Skin of body (tissue), 2 donors: ENCODE data around the gene FARP2. TPM values are rescaled to one million over a fixed set of nuclear protein-coding genes. Genes with fewer than 3 reads are reported as not detected.

Experiments used
- DNase-seq: peaks from one replicate; lab custom pipeline; 2025; lab: John Stamatoyannopoulos, UW
- total RNA-seq: library from RNA; depleted of rRNA; stranded (reverse); fragments of >200 nt; gene quantifications from one replicate; pipeline ENCODE4 v1.2.3, GENCODE V29; 2014

The FARP2 gene
- total RNA-seq, 1 donor from 2014 or later = 52.6 TPM

DNA sequence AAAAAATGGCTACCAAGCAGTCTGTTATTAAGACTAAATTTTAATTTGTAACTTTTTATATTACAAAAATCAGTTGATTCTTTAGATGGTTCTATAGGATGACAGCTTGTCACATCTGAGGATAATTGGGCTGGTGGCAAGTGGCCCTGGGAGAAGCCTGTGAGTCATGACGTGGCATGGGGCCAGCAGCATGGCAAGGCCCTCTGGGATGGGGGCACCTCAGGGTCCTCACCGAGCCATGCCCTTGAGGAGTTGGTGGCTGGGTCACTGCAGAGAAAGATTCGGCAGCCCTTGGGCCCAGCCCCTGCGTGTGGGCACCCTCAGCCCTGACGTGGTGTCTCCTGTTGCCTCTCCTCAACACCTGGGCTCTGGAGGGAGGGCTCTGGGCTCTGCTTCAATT lies 102.6 kb downstream of the FARP2 start:
- DNase-seq = no peak

DNA sequence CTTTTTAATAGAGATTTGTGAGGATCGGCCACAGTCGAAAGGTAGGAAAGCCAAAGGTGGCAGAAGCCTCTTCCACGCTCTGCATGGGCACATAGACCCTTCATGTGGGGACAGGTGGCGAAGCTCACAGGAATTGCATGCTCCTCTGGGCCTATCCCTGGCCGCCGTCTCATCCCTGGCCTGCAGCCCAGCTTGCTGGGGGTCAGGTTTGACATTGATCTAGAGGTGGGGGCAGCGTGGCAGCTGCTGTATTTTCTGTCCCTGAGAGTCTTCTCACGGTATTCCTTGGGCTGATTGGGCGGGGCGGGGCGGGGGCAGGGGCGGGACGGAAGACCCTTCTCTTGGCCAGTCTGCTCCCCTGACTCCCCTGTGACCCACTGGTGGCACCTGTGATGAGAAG lies 103.4 kb downstream of the FARP2 start:
- DNase-seq = no peak

- DNase-seq = no peak
Measured at GRCh38 chr2:241460631-241461030, 104.5 kb downstream of the FARP2 start.

DNA sequence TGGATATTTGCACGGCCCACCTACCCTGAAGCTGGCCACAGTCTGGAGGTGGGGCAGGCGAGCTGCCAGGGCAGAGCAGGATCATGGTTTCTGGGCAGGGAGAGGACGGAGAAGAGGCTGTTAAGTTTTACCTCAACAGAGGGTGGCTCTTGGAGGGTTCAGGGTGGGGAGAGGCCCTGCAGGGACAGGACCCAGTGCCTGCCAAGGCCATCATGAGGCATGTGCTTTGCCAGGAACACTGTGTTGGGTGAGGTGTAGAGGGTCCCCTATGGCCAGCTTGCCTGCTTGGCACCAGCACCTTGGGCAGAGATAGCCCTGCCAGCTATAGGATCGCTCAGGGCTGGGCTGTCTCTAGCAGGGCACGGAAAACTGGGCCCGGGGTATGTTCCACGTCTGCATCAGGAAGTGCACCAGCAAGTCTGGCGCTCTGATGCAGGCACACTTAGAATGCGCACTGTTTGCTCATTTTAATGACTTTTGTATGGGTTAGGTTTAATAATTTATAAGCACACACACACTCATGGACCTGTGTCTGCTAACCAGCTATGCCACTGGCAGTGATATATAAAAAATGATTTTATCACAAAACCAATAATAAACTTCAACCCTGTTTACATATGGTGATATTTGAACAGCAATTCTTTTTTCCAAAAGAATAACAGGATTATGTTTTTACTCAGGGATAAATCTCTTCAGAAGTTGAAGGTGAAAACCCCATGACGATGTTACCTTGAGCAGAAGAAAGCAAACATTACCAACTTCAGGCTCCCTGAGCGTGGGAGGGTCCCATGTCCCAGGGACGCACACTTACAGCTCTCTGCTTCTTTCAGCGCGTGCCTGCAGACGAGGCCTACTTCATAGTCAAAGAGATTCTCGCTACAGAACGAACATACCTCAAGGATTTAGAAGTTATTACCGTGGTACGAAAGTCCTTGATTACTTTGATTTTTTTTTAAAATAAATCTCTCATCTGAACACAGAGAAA lies 105.9 kb downstream of the FARP2 start:
- DNase-seq = no peak

GRCh38 chr2:241463276-241464135 lies 107.4 kb downstream of the FARP2 start:
- DNase-seq = no peak

DNA sequence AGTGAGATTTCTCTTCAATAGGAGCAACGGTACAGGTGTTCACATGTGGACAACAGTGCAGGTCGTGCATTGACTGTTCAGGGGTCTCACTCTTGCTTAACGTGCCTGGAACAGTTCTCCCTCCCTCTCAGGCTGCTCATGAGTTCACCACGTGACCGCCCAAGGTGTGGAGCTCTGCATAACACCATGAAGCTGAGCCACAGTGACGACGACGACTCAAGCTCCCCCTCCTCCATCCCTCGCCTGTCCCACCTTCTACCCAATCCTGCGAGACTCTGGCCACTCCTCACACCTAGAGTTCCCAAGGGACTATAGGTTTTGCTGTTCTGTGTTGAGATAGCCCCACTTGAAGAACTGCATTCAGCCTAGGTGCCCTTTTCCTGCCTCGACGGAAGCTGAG lies 109.5 kb downstream of the FARP2 start:
- no peak for DNase-seq

DNA sequence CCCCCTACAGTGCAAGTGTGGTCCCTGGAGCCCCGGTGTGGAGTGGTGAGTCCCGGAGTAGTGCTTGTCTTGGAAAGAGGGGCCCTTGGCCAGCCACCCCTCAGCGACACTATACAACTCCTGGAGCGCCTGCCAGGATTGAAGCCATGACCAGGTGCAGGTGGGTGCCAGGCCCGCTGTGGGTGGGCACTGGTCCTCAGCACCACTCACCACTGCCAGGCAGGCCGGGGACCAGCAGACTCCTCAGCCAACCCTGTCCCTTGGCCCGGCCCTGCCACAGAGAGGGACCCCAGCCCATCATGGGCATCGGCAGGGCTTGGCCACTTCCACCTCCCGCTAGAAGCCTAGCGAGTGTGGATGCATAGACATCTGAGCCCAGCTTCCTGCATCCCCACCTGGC lies 110.1 kb downstream of the FARP2 start:
- no peak for DNase-seq

GRCh38 chr2:241467777-241468475 lies 111.8 kb downstream of the FARP2 start:
- no peak for DNase-seq

- DNase-seq = no peak
Measured at GRCh38 chr2:241468476-241468781, 112.3 kb downstream of the FARP2 start.

DNA sequence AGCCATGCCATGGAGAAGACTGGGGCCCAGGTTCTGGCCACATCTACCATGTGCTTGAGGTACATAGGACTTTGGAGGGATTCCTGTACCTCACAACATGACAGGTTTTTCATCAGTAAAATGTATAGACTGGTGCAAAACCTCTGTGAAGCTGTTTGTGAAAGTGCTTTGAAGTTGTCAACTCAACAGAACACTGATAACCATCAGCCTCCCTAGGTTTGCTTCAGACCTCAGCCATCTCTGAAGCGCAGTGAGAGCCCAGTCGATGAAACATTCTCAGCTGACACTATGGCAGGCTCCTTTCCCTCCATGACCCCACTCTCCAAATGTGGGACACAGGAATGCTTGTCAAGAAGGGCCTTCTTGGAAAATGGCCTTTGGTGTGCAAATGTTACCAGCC lies 113.7 kb downstream of the FARP2 start:
- DNase-seq = no peak

DNA sequence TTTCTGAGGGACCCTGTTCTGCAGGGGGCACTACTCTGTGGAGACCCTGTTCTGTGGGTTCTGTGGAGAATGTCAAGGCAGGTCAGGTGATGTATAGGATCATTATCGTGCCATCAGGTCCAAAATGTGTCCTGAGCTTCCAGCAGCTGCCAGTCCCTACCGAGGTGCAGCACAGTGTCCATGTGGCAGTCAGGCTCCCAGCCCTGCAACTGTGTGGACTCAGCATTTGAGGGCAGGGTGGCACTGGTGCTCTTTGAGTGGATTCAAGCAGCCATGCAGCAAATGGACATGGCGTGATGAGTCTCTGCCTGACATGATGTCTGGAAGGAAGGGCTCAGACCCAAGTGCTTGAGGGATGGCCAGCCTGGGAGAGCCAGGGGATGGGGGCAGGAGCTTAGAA lies 117.3 kb downstream of the FARP2 start:
- no peak for DNase-seq

- no peak for DNase-seq
Measured at GRCh38 chr2:241475267-241475666, 119.2 kb downstream of the FARP2 start.

- DNase-seq = no peak
Measured at GRCh38 chr2:241478166-241478565, 122.1 kb downstream of the FARP2 start.

DNA sequence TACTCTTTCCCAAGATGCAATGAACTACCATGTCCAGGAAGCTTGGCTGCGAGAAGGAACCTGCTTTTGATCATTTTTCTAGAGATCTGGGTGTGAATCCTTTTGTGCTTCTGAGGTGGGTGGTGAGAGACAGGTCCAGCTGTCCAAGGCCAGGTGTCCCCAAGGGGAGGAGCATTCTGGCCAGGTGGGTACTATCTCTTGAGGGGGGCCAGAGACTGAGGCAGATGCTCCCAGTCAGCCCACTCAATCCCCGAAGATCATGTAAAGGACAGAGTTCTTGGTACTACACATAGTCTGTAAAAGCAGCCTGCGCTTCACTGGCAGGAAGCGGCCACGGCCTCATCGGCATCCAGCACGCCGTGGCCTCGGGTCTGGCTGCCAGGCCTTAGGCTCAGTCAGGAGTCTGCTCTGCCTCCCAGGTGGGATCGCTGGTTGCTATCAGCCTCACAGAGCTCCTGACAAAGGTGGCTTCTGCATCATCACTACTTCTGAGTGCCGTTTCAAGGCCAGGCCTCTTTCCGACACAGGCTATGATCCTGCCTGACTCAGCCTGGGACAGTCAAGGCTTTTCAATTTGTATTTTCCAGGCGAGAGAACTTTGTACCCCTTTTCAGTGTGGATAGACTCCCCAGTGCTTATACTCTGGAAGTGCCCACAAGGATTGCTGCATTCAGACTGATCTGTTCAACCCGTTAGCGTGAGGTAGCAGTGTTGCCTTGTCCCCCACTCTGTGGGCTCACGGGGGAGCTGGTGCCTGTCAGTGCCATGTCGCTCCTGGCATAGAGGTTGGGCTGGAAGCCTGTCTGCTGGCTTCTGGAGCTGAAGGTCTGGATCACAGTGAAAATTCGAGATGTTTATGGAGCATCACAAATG lies 123.2 kb downstream of the FARP2 start:
- DNase-seq = no peak

GRCh38 chr2:241481687-241482086 lies 125.6 kb downstream of the FARP2 start:
- DNase-seq = no peak

- DNase-seq = no peak
Measured at GRCh38 chr2:241482126-241482955, 126.3 kb downstream of the FARP2 start.

DNA sequence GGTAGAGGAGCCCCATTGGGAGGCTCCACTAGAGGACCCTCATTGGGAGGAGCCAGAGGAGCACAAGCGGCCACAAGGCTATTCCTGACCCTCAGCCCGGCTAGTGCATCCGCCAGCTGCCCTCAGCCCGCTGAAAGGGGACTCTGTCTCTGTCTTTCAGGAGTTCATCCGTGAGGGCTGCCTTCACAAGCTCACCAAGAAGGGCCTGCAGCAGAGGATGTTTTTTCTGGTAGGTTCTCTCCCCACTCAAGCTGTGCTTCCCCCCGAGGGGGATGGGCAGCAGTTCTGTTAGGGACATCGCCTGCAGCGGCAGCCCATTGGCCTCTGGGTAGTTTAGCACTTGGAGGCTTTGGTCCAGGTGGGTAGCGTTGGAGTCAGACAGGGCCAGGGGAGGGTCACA lies 127.2 kb downstream of the FARP2 start:
- no peak for DNase-seq

DNA sequence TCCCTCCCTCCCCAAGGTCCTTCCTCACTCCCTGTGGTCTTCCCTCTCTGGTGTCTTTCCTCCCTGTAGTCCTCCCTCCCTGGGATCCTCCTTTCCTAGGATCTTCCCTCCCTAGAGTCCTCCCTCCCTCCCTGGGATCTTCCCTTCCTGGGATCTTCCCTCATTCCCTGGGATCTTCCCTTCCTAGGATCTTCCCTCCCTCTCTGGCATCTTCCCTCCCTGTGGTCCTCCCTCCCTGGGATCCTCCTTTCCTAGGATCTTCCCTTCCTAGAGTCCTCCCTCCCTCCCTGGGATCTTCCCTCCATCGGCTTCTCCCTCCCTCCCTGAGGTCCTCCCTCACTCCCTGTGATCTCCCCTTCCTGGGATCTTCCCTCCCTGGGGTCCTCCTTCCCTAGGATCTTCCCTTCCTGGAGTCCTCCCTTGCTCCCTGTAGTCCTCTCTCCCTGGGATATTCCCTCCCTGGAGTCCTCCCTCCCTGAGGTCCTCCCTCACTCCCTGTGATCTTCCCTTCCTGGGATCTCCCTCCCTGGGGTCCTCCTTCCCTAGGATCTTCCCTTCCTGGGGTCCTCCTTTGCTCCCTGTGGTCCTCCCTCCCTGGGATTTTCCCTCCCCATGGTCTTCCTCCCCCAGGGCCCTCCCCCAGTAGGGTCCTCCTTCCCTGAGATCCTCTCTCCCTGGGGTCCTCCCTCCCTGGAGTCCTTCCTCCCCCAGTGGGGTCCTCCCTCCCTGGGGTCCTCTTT lies 129.3 kb downstream of the FARP2 start:
- no peak for DNase-seq

DNA sequence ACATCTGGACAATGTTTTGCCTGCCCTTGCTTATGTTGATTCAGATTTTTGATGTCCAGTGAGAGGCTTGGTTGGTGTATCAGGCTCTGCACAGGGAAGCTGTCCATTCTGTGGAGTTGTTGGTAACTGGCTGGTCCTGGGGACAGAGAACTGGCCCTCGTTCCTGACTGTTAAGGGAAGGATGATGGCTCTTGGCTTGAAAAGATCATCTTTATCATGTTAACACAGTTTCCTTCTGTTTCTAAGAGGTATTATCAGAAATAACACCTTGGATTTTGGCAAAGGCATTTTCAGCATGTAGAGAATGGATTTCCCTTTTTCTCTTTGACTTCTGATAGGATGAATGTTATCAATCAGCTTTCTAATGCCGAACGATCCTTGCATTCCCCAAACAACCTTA lies 133.0 kb downstream of the FARP2 start:
- DNase-seq = no peak
